Activated CD4-positive, alpha-beta T cell treated with anti-CD3 and anti-CD28 coated beads for 4 hours (primary cell): ENCODE results near the gene ENGASE.
A peak's percentile ranks its signal among the peaks of the same experiment; 100 is the strongest.

ENCODE experiments used
- DNase-seq, 2 donors: peaks; one replicate each; pipeline ENCODE4 v3.0.0-alpha.2; 2020

The ENGASE gene

GRCh38 chr17:79041041-79041570 is 33.5 kb upstream of the ENGASE start:
- DNase-seq = no peak

GRCh38 chr17:79041723-79042420 is 32.8 kb upstream of the ENGASE start:
- no peak for DNase-seq

GRCh38 chr17:79042421-79043190 is 32.0 kb upstream of the ENGASE start:
- peak; percentile 62 to 67 for DNase-seq

- no peak for DNase-seq
Measured at GRCh38 chr17:79043191-79043930, 31.3 kb upstream of the ENGASE start.

- no peak for DNase-seq
Measured at GRCh38 chr17:79043931-79044320, 30.7 kb upstream of the ENGASE start.

- no peak for DNase-seq
Measured at GRCh38 chr17:79044462-79044861, 30.2 kb upstream of the ENGASE start.

- DNase-seq = no peak
Measured at GRCh38 chr17:79045001-79045729, 29.5 kb upstream of the ENGASE start.

- DNase-seq = peak; percentile 42 to 55
Measured at GRCh38 chr17:79045842-79046196, 28.8 kb upstream of the ENGASE start.

GRCh38 chr17:79046197-79046915 is 28.3 kb upstream of the ENGASE start:
- DNase-seq = no peak

GRCh38 chr17:79046916-79047280 is 27.7 kb upstream of the ENGASE start:
- no peak for DNase-seq

- DNase-seq = no peak
Measured at GRCh38 chr17:79047291-79047920, 27.2 kb upstream of the ENGASE start.

GRCh38 chr17:79047923-79048825 is 26.4 kb upstream of the ENGASE start:
- DNase-seq = no peak

GRCh38 chr17:79048826-79049755 is 25.5 kb upstream of the ENGASE start:
- DNase-seq = no peak

GRCh38 chr17:79049821-79050220 is 24.8 kb upstream of the ENGASE start:
- no peak for DNase-seq

GRCh38 chr17:79050551-79050950 is 24.1 kb upstream of the ENGASE start:
- no peak for DNase-seq

GRCh38 chr17:79051306-79051705 is 23.3 kb upstream of the ENGASE start:
- no peak for DNase-seq

GRCh38 chr17:79052131-79052530 is 22.5 kb upstream of the ENGASE start:
- DNase-seq = no peak

GRCh38 chr17:79053251-79053925 is 21.2 kb upstream of the ENGASE start:
- DNase-seq = no peak
